Activated CD4-positive, CD25-positive, alpha-beta regulatory T cell treated with anti-CD3 and anti-CD28 coated beads, Interleukin-2, amount 50 U/mL, for 72 hours (primary cell): ENCODE measurements around the gene DCLRE1C.
"Not testable (repeated sequence)": the region's sequence is repeated elsewhere in the genome, so short reads cannot be mapped to it uniquely, and the experiment has no call there.

Source experiments
- DNase-seq: peaks from one replicate; pipeline ENCODE4 v3.0.0; 2021

Gene DCLRE1C

DNA sequence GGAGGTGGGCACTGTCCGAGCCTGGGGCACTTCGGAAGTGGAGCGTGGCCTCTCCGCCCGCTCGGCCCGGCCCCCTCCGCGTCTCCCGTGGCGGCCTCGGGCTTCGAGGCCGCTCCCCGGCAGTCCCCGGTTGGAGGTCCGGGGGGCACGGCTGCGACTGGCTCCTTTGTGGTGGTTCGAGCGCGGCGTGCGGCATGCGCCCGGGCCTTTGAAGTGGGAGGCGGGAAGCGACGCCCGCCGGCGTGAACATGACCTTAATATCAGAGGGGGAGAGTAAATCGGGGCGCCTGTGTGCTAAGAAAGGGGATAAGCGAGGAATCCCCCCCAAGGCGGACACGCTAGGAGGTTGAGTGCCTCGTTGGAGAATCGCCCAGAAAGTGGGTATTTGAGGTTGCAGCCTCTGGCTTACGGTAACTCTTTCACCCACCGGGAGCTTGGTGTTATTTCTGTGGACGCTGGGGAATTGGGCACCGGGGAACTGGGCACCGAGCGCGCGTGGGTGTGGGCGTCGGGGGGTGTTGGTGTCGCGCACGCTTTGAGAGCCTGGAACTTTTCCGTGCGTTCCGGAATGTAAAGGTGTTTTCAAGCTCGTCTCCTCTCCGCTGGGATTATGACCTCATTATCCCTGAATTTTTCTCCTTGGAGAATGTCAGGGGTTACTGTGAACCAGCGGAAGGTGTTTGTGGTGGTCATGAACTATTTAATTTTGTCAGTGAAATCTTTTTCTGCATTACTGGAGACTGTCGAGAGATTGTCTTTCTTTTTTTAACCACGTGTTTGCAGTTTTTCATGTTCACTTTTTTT, 74.6 kb downstream of the DCLRE1C start:
- DNase-seq = peak; percentile 55

DNA sequence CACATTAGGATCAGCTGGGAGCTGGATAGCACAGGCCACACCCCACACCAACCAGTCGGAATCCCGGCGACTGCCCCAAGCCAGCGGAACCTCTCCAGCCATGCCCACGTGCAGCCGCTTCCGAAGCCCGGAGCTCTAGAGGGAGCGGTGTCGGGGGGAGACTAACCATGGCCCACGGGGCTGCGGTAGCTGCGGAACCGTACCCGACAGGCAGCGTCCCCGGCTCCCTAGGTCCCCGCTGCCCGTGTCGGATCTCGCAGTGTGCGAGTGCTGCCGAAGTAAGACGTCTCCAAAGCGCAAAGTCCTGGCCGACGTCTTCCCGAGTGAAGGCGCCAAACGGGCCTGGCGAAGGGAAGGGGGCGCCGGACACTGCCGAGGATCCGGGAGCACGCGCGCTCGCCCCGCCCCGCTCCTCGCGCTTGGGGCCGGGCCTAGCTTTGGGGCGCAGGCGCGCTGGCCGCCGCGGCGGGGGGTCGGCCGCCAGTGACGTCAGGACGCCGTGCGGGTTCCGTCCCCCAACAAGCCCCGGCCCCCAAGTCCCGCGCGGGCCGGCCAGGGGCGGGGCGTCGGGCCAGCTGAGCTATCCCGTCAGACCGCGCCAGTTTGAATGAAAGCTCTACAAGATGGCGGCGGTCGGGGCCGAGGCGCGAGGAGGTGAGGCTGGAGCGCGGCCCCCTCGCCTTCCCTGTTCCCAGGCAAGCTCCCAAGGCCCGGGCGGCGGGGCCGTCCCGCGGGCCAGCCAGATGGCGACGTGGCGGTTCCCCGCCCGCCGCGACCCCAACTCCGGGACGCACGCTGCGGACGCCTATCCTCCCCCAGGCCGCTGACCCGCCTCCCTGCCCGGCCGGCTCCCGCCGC, 75.4 kb downstream of the DCLRE1C start, which contains the start of gene SUV39H2:
SUV39H2 (plus strand) TSS at position 601 of the 858 bp plus-strand sequence; CDS start at position 624, 23 bp downstream.
- peak; percentile 95 for DNase-seq

DNA sequence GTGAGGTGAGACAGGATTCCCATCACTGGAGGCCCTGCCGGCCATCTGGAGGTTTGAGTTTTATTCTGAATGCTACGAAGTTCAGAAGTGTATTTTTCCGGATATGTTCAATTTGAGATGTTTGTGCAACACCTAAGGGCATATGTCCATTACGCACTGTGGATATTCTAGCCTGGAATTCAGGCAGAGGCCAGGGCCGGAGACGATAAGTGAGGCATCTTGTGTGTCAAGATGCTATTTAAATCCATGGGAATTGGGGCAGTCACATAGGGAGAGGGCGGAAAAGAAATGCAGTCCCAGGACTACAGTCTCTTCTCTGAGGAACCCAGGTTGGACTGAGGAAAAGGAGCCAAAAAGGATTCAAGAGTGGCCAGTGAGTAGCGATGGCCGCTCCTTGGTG, 77.1 kb downstream of the DCLRE1C start:
- DNase-seq = no peak

DNA sequence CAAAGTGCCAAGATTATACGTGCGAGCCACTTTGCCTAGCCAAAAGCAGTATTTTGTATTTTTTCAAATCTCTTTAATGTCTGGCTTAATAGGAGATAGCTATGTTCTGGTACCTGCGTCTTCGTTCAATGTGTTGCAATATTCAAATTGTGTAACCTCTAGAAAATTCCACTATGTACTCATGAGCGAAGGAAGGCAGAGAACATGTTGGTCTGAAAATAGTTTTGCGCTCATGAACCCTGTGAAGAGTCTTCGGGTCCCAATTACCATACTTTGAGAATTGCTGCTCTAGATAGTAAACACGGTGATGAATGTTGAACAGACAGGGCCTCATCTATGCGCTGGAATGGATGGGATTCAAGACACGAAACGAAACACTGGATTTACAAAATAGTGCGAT, 78.0 kb downstream of the DCLRE1C start:
- no peak for DNase-seq

GRCh38 chr10:14873090-14873760, 80.7 kb downstream of the DCLRE1C start:
- DNase-seq = no peak

- DNase-seq = not testable (repeated sequence)
Observed at GRCh38 chr10:14864871-14865270, 89.0 kb downstream of the DCLRE1C start.

DNA sequence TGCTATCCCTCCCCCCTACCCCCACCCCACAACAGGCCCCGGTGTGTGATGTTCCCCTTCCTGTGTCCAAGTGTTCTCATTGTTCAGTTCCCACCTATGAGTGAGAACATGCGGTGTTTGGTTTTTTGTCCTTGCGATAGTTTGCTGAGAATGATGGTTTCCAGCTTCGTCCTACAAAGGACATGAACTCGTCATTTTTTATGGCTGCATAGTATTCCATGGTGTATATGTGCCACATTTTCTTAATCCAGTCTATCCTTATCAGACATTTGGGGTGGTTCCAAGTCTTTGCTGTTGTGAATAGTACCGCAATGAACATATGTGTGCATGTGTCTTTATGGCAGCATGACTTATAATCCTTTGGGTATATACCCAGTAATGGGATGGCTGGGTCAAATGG, 89.4 kb downstream of the DCLRE1C start:
- not testable (repeated sequence) for DNase-seq

DNA sequence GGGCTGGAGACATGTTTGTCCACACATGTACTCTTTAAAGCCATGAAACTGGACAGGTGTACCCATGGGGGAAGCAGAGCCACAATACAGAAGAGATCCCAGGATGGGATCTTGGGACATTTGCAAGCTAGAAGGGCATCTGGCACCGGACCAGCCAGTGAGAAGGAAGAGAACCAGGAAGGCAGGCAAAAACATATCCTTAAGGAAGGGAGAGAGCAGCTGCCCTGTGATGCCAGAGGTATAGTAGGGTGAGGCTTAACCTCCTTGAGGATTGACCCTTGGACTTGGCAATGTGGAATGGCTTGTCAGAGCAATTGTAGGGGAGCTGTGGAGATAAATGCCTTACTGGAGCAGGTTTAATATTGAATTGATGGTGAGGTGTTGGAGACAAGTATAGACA, 93.1 kb downstream of the DCLRE1C start:
- DNase-seq = no peak

GRCh38 chr10:14859775-14860174, 94.1 kb downstream of the DCLRE1C start:
- DNase-seq = no peak

DNA sequence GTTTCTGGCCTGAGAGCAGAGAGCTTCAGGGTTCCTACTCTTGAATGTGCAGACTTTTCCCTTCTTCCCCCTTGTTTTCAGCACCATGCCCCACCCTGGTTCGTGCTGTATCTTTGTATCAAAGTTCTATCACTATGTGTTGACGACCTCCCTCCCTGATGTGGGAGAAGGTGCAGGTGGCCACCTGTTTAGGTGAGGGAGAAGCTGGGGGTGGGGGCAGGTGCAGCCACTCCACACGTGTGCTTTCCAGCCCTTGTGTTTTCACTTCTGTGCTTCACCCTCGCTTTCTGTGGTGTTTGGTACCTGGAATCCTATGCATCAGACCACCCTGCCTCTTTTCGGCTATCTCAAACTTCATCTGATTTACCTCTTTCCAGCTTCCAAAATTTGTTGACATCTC, 94.9 kb downstream of the DCLRE1C start:
- no peak for DNase-seq

DNA sequence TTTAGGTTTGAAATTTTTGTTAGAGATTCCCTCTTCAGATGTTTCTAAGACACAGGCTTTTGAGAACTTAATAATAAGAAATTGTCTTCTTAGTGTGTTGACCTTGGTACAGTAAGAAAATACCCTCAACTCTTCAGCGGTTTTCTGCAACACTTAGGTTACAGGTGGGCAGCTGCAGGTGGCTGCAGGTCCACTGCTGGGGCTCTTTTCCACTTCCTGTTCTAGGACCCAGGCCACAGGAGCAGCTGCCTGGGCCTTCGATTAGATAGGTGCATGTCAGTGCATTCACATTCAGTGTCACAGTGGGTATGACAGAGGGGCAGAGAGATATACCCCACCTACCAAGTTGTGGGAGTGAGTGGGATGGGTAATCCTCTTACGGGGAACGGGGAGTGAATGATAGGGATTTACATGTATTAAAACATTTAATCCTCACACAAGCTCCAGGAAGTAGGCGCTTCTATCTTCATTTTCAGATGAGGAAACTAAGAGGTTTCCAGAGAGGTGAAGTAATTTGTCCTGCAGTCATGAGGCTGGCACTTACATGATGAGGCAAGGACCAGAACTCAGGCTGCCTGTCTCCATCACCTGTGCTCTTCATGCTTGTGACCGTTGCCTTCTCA, 95.4 kb downstream of the DCLRE1C start:
- no peak for DNase-seq

GRCh38 chr10:14855453-14855852, 98.4 kb downstream of the DCLRE1C start:
- no peak for DNase-seq

DNA sequence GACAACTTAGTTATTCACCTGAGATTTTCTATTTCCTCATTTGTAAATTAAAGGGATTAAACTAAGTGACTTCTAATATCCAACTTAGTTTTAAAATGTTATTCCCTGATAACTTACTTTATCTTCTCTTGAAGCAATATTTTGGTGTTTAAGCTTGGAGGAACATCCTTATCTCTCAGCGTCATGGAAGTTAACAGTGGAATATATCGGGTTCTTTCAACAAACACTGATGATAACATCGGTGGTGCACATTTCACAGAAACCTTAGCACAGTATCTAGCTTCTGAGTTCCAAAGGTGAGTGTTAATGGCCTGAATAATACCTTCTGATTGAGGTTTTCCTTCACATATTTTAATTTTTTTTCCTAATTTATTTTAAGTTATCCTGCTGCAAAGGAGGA, 101.7 kb downstream of the DCLRE1C start:
- DNase-seq = no peak
